ENCODE results near the gene CCNL1.

- no peak for TF ChIP-seq CTCF (optimal IDR thresholded peaks at IDR 0.05 in 1 of 3, IDR thresholded peaks at IDR 0.05 in 1 of 3, conservative IDR thresholded peaks at IDR 0.05 in 1 of 3; ENCODE audit: extremely low read depth in 1 of 3, insufficient read depth in 2 of 3, low read length in 3 of 3)
- TF ChIP-seq EZH2 (IDR thresholded peaks at IDR 0.05; ENCODE audit: low read length) = no peak
Measured at GRCh38 chr3:157098823-157099185, 61.1 kb downstream of the CCNL1 start.
